Activated T-cell treated with anti-CD3 and anti-CD28 coated beads for 1 hour (primary cell): ENCODE results near the gene PLEKHA6.

ENCODE experiments used
- DNase-seq: peaks from one replicate; pipeline ENCODE4 v3.0.0-alpha.2; 2020; ENCODE audit warnings: low read depth

The PLEKHA6 gene

GRCh38 chr1:204359474-204360255, at the start of gene PLEKHA6:
Gene PLEKHA6 (minus strand): TSS chr1:204359929. CDS start chr1:204273727, 86,202 bp downstream.
- DNase-seq: no peak

GRCh38 chr1:204409123-204409522, 49.4 kb upstream of the PLEKHA6 start:
- DNase-seq: no peak

- DNase-seq: no peak
These were observed 48.9 kb upstream of the PLEKHA6 start for GRCh38 chr1:204408602-204409001.

GRCh38 chr1:204408074-204408507, 48.4 kb upstream of the PLEKHA6 start:
- no peak for DNase-seq

GRCh38 chr1:204407295-204407971, 47.7 kb upstream of the PLEKHA6 start:
- DNase-seq: no peak

GRCh38 chr1:204406621-204407020, 46.9 kb upstream of the PLEKHA6 start:
- no peak for DNase-seq

- no peak for DNase-seq
These were observed 46.3 kb upstream of the PLEKHA6 start for GRCh38 chr1:204405988-204406387.

- no peak for DNase-seq
These were observed 44.9 kb upstream of the PLEKHA6 start for GRCh38 chr1:204404629-204405028.

GRCh38 chr1:204402391-204402790, 42.7 kb upstream of the PLEKHA6 start:
- DNase-seq: no peak

- DNase-seq: no peak
These were observed 42.0 kb upstream of the PLEKHA6 start for GRCh38 chr1:204401730-204402129.

- DNase-seq: no peak
These were observed 41.3 kb upstream of the PLEKHA6 start for GRCh38 chr1:204400882-204401510.

GRCh38 chr1:204398197-204399125, 38.7 kb upstream of the PLEKHA6 start:
- peak; percentile 16 for DNase-seq

GRCh38 chr1:204396015-204396583, 36.4 kb upstream of the PLEKHA6 start:
- DNase-seq: no peak

GRCh38 chr1:204391629-204392028, 31.9 kb upstream of the PLEKHA6 start:
- no peak for DNase-seq

GRCh38 chr1:204390751-204391466, 31.2 kb upstream of the PLEKHA6 start:
- no peak for DNase-seq

- no peak for DNase-seq
These were observed 26.0 kb upstream of the PLEKHA6 start for GRCh38 chr1:204385727-204386126.

GRCh38 chr1:204384636-204385352, 25.1 kb upstream of the PLEKHA6 start:
- DNase-seq: no peak

GRCh38 chr1:204383163-204383904, 23.6 kb upstream of the PLEKHA6 start:
- no peak for DNase-seq

- DNase-seq: no peak
These were observed 23.0 kb upstream of the PLEKHA6 start for GRCh38 chr1:204382714-204383083.
